Liver (tissue), 3 donors: ENCODE measurements around the gene DOCK9.

Source experiments
- ATF3 ChIP-seq: IDR thresholded peaks from 2 replicates; pipeline ENCODE4 v1.6.1; 2016; ENCODE audit warnings: antibody characterized with exemption
- CTCF ChIP-seq: fragments of 150-350 bp; IDR thresholded peaks from 2 replicates; pipeline ENCODE4 v1.5.1; 2017; ENCODE audit warnings: improper control_type of control experiment, low read depth, low read length; ENCODE audit not compliant: missing input control
- GABPA ChIP-seq, 2 donors: IDR thresholded peaks in 1 of 2; conservative IDR thresholded peaks in 1 of 2; 2 replicates each; pipeline ENCODE4 v1.6.1; 2016; ENCODE audit warnings: antibody characterized with exemption in 2 of 2, mild to moderate bottlenecking in 1 of 2, moderate library complexity in 1 of 2
- RAD21 ChIP-seq, 2 donors: IDR thresholded peaks; 2 replicates each; pipeline ENCODE4 v1.6.1; 2016; ENCODE audit warnings: antibody characterized with exemption in 2 of 2, mild to moderate bottlenecking in 2 of 2
- REST ChIP-seq: IDR thresholded peaks from 2 replicates; pipeline ENCODE4 v1.6.1; 2016; ENCODE audit warnings: antibody characterized with exemption, mild to moderate bottlenecking
- donor health status: healthy.
- donor health status: healthy.

- TF ChIP-seq GABPA (IDR thresholded peaks at IDR 0.05 in 1 of 2, conservative IDR thresholded peaks at IDR 0.05 in 1 of 2) (no peak), CTCF (no peak), REST (peak; percentile 27), ATF3 (no peak), RAD21 (IDR thresholded peaks at IDR 0.05) (peak in 1 of 2 donors; percentile 32)
Measured at GRCh38 chr13:98755729-98756128, 222.1 kb downstream of the DOCK9 start.
